Left colon (tissue), 2 donors: ENCODE measurements around the gene TCF20. TPM values are rescaled to one million over a fixed set of nuclear protein-coding genes. Genes with fewer than 3 reads are reported as not detected.

Experiments
- ATAC-seq: fragments of 200-7000 bp; cut with Tn5 transposase; one replicate; pipeline ENCODE4 v1.9.1; 2020; ENCODE audit warnings: mild to moderate bottlenecking, moderate library complexity
- DNase-seq, 2 donors: peaks; one replicate each; pipeline ENCODE4 v3.0.0-alpha.2; 2020
- intact Hi-C, 2 donors: fragments of 100-400 bp; cut with DNase I in 1 of 2; cut with micrococcal nuclease in 1 of 2; formaldehyde crosslinking; loops; one replicate each; pipeline versions ENCODE4 v1.11.2 to v1.14.0; 2022; cut with DNase I, micrococcal nuclease
- long read RNA-seq: library from polyadenylated mRNA; unstranded; transcript quantifications from one replicate; pipeline ENCODE4 v2.0.0, GENCODE V29; 2021
- total RNA-seq, 2 donors: library from RNA; stranded (reverse); fragmentation: NEBNext Ultra II Directional; extraction: Animal tissue kit (Norgen Biotek cat#: 25700); gene quantifications; one replicate each; pipeline ENCODE4 v1.2.1, GENCODE V29; 2021
- donor health status: DM: no; HTN: no; CAD: no.
- donor health status: DM: yes; HTN: yes; CAD: no.

TCF20 gene
- total RNA-seq: 10 to 100 TPM; 49.4 to 54.9 TPM
- long read RNA-seq, full-length matches to known transcripts: 2 of 4 reads
- long read RNA-seq, partial matches to known transcripts: 0 of 4 reads
- long read RNA-seq, other reads (novel, unspliced or antisense): 2 of 4 reads

DNA sequence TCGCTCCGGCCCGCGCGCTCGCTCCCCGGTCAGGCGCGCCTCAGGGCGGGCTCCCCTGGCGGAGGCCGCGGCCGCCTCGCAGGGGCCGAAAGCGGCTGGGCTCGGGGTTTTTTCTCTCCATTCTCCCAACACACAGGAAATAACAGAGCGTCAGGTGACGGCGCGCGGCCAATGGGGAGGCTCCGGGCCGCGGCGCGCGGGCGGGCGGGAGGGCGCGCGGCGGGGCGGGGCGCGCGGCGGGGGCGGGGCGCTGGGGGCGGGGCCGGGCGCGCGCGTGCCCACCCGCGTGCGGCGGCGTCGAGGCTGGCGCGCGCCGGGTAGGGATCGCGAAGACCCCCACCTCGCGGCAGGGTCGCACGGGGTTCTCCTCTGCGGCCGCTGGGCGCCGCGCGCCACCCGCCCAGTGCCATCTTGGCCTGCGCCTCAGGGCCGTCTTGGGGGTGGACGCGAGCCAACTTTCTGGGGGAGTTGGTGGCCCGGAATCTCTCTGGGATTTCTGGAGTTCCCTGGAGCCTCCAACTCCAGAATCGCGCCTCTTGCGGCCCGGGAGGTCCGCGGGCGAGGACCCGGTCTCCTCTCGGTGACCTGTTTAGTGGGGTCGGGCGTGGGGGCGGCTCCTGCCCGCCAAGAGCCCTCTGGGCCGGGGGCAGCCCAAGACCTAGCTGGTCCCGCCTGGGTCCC lies at the start of gene TCF20:
TCF20 (minus strand) TSS at position 144 of the 681 bp plus-strand sequence. CDS start 55,348 bp downstream, outside the sequence.
- DNase-seq (peak in 1 of 2 donors; percentile 84), ATAC-seq (peak; percentile 53)
- intact Hi-C loops: no loop called here

- intact Hi-C loops: no loop called here
- ATAC-seq (no peak), DNase-seq (no peak)
These were observed 48.9 kb upstream of the TCF20 start for GRCh38 chr22:42319386-42319785.

GRCh38 chr22:42318967-42319366 lies 48.5 kb upstream of the TCF20 start:
- ATAC-seq (no peak), DNase-seq (no peak)
- intact Hi-C loops: no loop called here

DNA sequence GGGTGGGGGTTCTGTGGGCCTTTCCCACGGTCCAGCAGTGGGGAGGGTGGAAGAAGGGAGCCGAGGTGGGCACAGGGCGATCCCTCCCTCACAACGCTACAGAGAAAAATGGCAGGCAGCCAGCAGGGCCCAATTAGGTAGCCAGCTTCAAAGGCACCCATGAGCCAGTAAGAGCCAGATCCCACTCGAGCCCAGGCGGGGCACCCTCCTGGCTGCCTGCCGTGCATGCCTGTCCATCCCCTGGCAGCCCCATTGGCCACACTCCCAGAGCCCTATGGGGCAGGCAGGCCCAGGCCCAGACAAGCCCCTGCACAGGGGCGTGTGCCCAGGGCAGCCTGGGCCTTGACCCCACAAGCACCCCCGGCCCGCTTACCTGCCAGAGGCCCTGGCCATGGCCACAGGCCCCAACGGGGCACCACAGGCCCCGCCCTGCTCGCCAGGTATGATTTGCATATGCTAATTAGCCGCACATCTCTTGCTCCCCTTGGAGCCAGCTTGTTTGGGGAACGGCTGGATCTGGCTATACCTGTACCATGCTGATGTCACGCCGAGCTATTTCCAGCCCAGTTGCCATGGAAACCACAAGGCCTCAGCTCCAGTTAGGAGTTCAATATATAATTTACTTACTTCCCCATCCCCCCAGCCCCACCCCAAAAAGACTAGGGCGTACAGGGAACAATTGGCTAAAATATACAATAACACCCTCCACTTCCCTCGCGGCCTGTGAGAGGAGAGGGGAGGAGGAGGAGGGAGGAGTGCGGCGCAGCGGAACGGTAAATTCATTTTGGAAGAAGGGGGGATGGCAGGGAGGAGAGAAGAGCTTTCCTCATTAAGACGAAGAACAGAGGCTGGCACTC lies 47.5 kb upstream of the TCF20 start:
- peak; percentile 82 to 85 for DNase-seq
- intact Hi-C loops: no loop called here
- peak; percentile 25 for ATAC-seq

GRCh38 chr22:42317008-42317407 lies 46.6 kb upstream of the TCF20 start:
- DNase-seq: peak; percentile 84 to 88
- intact Hi-C loops: no loop called here
- ATAC-seq: peak; percentile 60

GRCh38 chr22:42315392-42315756 lies 44.9 kb upstream of the TCF20 start:
- intact Hi-C loops: no loop called here
- DNase-seq (peak; percentile 55 to 71), ATAC-seq (peak; percentile 42)

GRCh38 chr22:42314709-42315391 lies 44.4 kb upstream of the TCF20 start:
- intact Hi-C loops: loop anchor here in 1 of 2 donors (5.0 kb wide), 1 partner anchor 153 kb away; no protein-coding TSS in a partner anchor
- ATAC-seq: no peak
- no peak for DNase-seq

DNA sequence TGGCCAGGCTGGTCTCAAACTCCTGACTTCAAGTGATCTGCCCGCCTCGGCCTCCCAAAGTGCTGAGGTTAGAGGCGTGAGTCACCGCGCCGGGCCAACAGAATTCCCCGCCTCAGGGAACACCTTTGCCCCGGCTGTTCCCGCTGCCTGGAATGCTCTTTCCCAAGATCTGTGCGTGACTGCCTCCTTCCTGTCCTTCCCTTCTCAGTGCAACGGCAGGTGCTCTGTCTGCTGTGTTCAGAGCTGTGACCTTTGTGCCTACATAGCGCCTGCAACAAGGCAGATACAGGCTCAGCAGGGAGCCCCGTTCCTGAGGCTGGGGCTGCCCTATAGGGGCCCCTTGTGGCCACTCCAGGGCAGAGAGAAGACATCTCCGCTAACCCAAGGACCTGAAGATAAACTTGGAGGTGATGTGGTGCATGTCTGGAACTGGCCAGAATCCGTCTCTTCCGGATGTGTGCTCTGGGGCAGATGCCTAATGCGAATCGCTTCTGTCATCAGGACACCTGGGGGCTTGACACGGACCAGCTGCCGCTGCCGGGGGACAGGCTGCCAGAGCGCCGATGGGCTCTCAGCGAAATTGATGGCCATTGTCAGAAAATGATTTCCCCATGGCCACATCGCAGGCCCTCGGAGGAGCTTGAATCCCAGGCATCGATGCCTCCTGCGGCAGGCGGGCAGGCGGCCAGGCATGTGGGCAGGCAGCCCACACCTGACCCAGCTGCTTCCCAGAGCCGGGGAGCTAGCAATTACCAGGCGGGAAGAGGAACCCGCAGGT lies 43.5 kb upstream of the TCF20 start:
- intact Hi-C loops: loop anchor here in 1 of 2 donors (5.0 kb wide), 1 partner anchor 152 kb away; no protein-coding TSS in a partner anchor
- ATAC-seq: peak; percentile 68
- peak; percentile 77 to 92 for DNase-seq

DNA sequence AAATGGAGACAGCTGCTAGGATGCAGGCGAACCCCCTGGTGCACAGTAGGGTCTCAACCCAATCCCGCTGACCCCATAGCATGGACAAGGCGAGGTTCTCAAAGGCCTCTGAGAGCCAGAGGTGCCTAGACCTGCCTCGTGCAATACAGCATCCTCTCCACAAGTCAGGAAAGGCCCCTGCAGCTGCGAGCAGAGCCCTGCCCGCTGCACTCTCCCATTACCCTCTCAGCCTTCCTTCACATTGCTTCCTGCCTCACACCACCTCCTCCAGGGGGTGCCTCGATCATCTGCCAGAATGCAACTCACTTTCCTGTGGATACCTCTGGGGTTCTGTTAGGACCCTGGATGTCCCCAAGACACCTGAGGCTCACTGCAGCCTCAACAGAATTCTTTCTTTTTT lies 42.8 kb upstream of the TCF20 start:
- ATAC-seq (no peak), DNase-seq (no peak)
- intact Hi-C loops: loop anchor here in 1 of 2 donors (5.0 kb wide), 1 partner anchor 151 kb away; no protein-coding TSS in a partner anchor

DNA sequence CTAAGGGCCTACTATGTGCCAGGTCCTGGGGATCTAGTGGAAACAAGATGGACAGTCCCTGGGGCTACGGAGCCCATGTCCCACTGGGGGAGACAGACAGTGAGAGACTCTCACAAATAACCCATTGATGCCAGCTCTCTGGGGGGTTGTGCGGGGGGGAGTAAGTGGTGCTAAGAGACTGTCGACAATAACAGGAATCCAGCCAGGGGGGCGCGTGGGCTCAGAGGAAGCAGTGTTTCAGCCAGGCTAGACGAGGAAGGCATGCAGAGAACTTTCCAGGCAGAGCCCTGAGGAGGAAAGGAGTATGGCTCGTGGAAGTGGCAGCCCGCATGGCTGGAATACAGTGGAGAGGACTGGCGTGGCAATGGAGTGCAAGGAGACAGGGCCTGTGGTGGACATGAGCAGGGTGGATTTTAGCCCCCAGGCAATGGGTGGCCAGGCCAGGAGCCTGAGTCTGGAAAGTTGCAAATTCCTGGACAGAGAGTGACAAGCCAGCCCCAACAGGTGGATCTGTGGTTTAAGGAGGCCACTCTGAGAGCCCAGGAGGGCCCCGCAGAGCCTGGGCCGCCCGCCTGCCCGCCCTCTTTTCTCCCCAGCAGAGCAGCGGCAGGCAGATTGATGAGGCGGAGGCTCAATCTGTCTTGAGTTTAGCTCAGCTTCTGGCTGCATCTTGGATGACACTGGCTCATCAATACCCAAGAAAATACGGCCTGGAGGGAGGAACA lies 40.0 kb upstream of the TCF20 start:
- DNase-seq (no peak), ATAC-seq (no peak)
- intact Hi-C loops: loop anchor here in 1 of 2 donors (5.0 kb wide), 1 partner anchor 148 kb away; no protein-coding TSS in a partner anchor

- intact Hi-C loops: loop anchor here in 1 of 2 donors (5.0 kb wide), 1 partner anchor 148 kb away; no protein-coding TSS in a partner anchor
- DNase-seq: no peak
- ATAC-seq: no peak
These were observed 39.4 kb upstream of the TCF20 start for GRCh38 chr22:42309865-42310264.

DNA sequence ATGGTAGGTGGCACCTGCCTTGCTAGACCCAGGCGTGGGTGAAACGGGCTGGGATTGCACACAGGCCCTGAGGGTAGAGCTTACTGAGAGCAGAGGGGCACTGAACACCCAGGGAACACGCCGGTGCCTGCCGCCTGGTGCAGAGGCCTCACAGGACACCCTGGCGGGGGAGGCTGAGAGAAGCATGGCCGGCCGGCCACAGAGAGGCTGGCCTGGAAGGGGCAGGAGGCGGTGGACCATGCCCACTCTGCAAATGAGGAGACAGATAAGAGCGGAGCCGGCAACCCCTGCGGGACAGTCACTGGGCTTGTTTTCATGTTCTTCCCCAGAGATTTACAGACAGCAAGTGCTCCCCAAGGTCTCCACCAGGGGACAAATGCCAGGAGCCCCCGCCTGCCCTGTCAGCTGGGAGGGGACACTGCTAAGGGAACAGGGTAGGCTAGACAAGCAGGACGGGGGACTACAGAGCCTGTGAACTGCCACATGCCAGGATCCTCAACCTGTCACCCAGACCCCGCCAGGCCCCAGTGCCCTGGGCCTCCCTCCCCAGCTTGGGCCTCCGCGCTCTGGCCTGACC lies 38.5 kb upstream of the TCF20 start:
- DNase-seq (no peak), ATAC-seq (no peak)
- intact Hi-C loops: no loop called here

DNA sequence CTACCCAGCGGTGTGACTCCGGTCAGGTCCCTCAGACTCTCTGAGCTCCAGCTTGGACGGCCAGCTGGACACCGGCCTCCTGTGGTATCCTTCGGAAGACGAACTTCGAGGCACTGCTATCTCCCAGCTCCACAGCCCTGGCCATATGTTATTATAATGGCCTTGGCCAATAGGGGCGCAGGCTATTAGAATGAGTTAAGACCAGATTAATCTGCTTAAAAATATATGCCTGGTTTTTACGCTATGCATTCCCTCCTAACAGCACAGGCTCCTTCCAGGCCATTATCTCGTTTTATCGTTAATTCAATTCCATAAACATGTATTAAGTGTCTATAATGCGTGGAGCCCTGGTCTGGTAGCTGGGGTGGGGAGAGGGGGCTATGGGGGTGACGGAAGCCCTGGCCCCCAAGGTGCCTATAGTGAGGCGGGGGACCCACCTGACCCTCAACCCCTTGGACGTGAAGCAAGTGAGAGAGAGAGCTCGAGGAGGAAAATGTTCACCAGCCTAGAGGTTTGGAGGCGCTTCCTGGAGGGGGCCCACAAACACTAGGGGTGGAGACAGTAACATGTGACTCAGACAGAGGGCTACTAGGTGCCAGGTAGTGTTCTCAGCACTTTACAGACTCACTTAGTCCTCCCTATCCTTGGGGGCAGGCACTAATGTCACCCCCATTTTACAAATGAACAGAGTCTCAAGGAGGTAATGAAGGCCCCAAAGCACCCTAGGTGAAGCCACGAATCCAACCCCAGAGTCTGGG lies 37.5 kb upstream of the TCF20 start:
- ATAC-seq (no peak), DNase-seq (no peak)
- intact Hi-C loops: no loop called here

DNA sequence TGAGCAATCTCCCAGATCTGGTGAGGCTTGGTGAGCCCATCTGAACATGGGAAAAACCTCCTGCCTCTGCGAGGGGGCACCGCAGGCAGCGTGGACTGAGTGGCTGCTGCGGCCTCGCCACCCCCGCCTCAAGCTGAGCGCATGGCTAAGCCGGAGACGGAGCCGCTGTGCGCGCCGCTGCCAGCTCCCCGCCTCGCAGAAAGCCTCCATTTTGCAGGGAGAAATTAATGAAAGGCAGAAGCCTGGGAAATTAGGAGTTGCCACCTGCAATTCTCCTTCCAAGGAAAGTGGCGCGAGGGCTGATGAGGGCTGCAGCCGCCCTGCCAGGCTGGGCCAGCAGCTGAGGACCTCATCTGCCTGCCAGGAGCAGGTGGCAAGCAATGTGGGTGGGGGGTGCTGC lies 35.6 kb upstream of the TCF20 start:
- ATAC-seq: no peak
- no peak for DNase-seq
- intact Hi-C loops: no loop called here

GRCh38 chr22:42304324-42304790 lies 33.9 kb upstream of the TCF20 start:
- ATAC-seq: no peak
- intact Hi-C loops: no loop called here
- no peak for DNase-seq
